CD4-positive, alpha-beta memory T cell (primary cell): ENCODE results near the gene GLA. TPM values are rescaled to one million over a fixed set of nuclear protein-coding genes. Genes with fewer than 3 reads are reported as not detected.

Experiments
- polyA plus RNA-seq, 2 donors: library from polyadenylated mRNA; unstranded; fragments of 300-500 nt; fragmentation: Illumina TruSeq; gene quantifications; one replicate each; pipeline ENCODE4 v1.2.3, GENCODE V29; 2021
- total RNA-seq, 2 experiments: library from RNA; stranded (reverse); gene quantifications; one replicate each; pipeline ENCODE4 v1.2.3, GENCODE V29; 2021

The GLA gene
- total and polyA plus RNA-seq, 4 experiments from 2014 or later: 9.6 to 16.1 (median 13.1) TPM

Other genes with a start within 250 kb of the GLA start
- under 1 TPM in 1 of 2 experiments, not detected in 1; 0.08 TPM for gene DRP2, start 188.1 kb downstream of the GLA start, total RNA-seq
- under 1 TPM in 1 of 2 donors, not detected in 1; 0.13 TPM for gene DRP2, start 188.1 kb downstream of the GLA start, polyA plus RNA-seq
- not detected for gene TAF7L, start 116.6 kb downstream of the GLA start, total RNA-seq
- gene TAF7L, start 116.6 kb downstream of the GLA start, polyA plus RNA-seq: not detected
- 10 to 100 TPM; 12.0 to 13.3 TPM for gene TIMM8A, start 59.2 kb downstream of the GLA start, total RNA-seq
- 10 to 100 TPM in 1 of 2 donors, 1 to 10 TPM in 1; 8.8 to 10.5 TPM for gene TIMM8A, start 59.2 kb downstream of the GLA start, polyA plus RNA-seq
- gene BTK, start 21.7 kb downstream of the GLA start, total RNA-seq: 1 to 10 TPM; 1.6 to 1.9 TPM
- 1 to 10 TPM in 1 of 2 donors, not detected in 1; 1.1 TPM for gene BTK, start 21.7 kb downstream of the GLA start, polyA plus RNA-seq
- gene RPL36A, start 16.9 kb downstream of the GLA start, total RNA-seq: 100 to 1,000 TPM; 380 to 428 TPM
- gene RPL36A, start 16.9 kb downstream of the GLA start, polyA plus RNA-seq: 1,000 to 10,000 TPM; 2,296 to 2,724 TPM
- 10 to 100 TPM; 40.1 to 40.9 TPM for gene HNRNPH2, start 297 bp upstream of the GLA start, total RNA-seq
- gene HNRNPH2, start 297 bp upstream of the GLA start, polyA plus RNA-seq: 100 to 1,000 TPM in 1 of 2 donors, 10 to 100 TPM in 1; 86.1 to 105 TPM
- 10 to 100 TPM; 13.1 to 13.3 TPM for gene ARMCX4, start 77.5 kb upstream of the GLA start, total RNA-seq
- 1 to 10 TPM in 1 of 2 donors, not detected in 1; 2.4 TPM for gene ARMCX4, start 77.5 kb upstream of the GLA start, polyA plus RNA-seq
- gene ARMCX1, start 142.6 kb upstream of the GLA start, total RNA-seq: under 1 TPM; 0.39 to 0.44 TPM
- gene ARMCX1, start 142.6 kb upstream of the GLA start, polyA plus RNA-seq: under 1 TPM in 1 of 2 donors, not detected in 1; 0.32 TPM
- 10 to 100 TPM; 36.6 to 40.5 TPM for gene ARMCX6, start 210.1 kb upstream of the GLA start, total RNA-seq
- 10 to 100 TPM; 44.6 to 46.9 TPM for gene ARMCX6, start 210.1 kb upstream of the GLA start, polyA plus RNA-seq
- gene ARMCX3, start 215.2 kb upstream of the GLA start, total RNA-seq: 10 to 100 TPM; 39.6 to 40.1 TPM
- 10 to 100 TPM; 18.4 to 25.2 TPM for gene ARMCX3, start 215.2 kb upstream of the GLA start, polyA plus RNA-seq